ENCODE results near the gene NDC80.
"Not testable (repeated sequence)": the region's sequence is repeated elsewhere in the genome, so short reads cannot be mapped to it uniquely, and the experiment has no call there.

Gene NDC80

DNA sequence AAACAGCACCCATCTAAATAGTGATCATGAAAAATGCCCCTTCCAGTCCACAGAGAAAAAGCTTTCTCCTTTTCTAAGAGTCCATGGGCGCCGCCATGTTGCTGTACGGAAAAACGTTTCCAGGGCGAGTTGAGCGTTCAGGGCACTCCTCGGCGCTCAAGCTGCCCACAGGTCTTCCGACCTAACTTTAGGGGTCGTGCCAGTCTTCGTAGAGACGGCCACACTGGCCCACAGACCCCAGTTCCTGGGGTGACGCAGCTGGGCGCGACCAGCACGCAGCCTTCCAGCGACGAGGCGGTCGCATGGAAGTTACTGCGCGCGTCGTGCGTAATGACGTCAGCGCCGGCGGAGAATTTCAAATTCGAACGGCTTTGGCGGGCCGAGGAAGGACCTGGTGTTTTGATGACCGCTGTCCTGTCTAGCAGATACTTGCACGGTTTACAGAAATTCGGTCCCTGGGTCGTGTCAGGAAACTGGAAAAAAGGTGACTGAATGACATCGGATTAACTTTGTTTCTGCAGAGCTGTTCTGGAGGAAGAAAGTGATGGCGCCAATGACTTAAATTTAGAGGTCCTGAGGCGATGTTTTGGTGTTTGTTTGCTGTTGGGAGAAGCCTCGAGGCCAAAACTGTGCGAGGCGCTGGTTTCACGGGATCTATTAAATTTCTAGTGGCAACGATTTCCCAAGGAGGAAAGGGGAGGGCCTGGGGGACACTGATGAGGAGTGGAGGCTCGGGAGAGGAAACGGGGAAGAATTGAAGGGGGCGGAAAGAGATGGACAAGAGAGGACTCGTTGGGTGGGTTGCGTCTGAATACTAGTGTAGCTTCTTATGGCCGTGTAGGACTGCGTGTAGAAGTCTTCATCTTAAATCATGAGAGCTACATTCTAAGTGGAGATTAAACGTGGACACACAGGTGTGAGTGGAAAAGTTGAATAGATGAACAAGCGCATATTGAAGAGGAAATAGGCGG is at the start of gene NDC80, which contains the start of gene METTL4:
Gene NDC80 (plus strand): TSS at position 358 of the 971 bp plus-strand sequence. CDS start 1,429 bp downstream, outside the sequence.
Gene METTL4 (minus strand): TSS at position 306 of the 971 bp plus-strand sequence. CDS start 4,289 bp downstream, outside the sequence.
- DNase-seq: peak; percentile 83

DNA sequence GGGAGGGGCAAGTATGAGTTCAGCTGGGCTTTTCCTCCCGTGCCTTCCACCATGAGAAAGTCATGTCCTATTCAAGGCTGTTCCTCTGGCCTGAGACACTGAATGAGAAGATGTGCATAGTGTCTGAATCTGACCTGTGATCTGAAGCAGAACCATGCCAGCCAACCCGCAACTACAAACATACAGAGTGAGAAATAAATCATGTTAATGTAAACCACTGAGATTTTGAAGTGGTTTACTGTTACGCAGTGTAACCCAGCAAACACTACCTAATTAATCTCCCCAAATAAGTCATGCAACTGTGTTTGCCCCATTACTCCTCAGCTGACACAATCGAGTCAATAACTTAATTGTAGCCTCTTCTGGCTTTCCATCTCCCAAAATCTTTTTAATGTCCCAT is 49.2 kb upstream of the NDC80 start:
- DNase-seq: no peak

DNA sequence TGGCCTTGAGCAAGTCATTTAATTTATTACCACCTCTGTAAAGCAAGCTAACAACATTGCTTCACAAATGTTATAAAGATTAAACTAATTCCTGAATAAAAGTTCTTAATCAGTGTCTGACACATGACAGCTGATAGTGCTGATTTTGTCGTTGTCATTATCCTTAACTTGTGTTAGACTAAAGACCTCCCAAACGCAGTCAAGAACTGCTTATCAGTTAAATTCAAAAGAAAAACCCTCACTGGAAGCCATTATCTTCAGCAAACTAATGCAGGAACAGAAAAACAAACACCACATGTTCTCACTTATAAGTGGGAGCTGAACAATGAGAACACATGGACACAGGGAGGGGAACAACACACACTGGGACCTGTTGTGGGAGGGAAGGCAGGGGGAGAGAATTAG is 46.6 kb upstream of the NDC80 start:
- not testable (repeated sequence) for DNase-seq

DNA sequence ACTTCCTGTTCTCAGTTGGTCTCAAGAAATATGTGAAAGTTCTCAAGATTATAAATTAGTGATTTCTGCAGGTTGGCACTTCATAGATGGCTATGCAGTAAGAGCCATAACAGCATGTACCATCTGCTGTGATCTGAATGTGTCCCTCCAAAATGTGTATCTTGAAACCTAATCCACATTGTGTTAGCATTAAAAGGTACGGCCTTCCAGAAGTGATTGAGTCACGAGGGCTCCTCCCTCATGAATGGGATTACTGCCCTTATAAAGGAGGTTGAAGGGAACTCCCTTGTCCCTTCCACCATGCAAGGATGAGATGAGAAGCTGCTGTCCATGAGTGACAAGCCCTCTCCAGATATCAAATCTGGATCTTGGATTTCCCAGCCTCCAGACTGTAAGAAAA is 45.0 kb upstream of the NDC80 start:
- no peak for DNase-seq

DNA sequence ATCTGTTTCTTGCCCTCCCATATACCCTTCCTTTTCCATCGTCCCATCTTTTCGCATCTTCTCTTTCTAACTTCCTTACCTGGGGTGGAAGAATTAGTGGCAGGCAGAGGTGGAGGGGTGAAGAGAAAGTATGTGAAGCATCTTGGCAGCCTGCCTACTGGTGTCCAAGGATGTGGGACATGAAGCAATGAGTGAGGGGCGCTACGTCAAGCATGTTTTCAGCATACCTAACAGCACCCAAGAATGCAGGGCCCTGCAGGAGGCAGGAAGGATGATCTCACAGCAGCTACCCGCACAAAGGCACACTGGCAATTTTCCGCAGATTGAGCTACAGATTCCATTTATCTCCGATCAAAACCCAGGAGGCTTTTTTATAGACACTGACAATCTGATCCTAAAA is 42.2 kb upstream of the NDC80 start:
- no peak for DNase-seq

DNA sequence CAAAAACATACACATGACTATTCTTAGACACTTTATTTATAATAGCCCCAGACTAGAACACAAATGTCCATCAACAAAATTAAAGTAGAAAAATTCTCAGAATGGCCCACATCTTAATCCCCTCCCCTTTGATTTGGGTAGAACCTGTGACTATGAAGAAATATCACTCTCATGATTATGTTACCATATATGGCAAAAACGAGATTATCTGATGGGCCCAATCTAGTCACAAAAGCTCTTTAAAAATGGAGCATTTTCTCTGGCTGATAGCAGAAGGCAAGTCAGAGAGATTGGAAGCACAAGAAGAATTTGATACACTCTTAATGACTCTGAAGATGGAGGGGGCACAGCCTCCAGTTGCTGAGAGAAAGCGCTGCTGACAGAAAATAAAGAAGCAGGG is 39.6 kb upstream of the NDC80 start:
- DNase-seq: no peak

DNA sequence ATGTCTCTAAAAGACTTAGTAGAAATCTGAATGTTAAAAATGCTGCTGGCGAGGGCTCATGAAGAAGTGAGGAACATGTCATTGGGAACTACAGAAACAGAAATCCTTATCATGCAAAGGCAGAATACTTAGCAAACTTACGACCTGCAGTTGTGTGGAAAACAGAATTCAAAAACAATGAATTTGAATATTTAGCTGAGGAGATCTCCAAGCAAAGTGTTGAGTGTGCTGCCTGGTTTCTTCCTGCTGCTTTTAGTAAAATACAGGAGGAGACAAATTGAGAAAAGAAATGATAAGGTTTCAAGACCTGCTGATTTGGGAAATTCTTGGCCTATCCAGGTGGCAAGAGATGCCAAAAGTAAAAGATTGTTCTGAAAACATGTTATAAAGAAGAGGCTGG is 38.6 kb upstream of the NDC80 start:
- DNase-seq: no peak

DNA sequence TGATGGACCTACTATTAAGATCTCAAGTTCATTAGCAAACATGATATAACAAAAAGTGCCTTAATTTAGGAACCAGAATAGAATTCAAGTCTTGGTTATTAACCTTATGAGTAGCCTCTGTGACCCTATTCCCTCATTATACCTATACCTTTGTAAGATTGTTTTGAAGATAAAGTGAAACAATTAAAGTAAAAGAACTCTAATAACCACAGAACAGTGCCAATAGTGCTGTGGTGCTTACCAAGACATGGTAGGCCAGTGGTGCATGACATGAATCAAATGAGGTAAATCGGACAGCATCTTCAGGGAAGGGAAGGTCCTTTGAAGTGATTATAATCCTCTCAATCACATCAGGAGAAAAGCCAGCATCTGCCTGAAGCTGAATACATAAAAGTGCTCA is 36.5 kb upstream of the NDC80 start:
- no peak for DNase-seq

DNA sequence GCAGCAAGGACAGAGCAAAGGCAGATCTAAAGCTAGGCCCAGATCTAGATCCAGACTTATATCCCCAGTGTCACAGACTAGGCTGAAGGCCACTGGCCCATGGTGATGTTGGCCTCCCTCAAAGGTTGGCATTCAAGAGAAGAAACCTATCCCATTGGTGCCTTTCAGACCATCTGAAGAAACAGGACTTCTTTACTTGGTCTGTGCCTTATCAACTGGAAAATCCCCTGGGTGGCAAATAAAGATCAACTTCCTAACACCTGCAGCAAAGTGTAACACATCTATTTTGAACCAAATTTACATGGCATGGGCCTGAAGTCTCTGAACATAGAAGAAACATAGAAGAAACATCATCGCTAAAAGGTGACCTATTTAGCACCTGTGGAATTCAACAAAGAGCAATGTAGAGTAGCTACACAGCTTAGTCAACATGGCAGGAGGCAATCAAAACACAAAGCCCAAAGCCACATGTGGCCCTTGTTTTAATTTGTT is 35.9 kb upstream of the NDC80 start:
- no peak for DNase-seq

DNA sequence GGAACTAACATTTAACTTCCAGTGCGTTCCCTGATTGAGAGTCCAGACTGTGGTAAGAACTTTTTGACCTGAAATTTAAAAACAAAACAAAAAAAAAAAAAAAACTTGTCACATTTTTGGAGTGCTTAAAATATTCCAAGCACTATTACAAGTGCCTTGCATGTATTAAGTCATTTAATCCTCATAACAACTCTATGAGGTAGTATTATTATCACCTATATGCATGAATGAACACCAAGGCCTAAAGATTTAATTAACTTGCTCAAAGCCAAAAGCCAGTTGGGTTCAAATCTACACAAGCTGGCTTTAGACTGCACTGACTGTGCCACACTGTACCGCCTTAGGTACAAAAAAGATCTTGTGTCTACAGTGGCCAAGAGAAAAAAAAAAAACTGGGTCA is 35.3 kb upstream of the NDC80 start:
- DNase-seq: no peak

DNA sequence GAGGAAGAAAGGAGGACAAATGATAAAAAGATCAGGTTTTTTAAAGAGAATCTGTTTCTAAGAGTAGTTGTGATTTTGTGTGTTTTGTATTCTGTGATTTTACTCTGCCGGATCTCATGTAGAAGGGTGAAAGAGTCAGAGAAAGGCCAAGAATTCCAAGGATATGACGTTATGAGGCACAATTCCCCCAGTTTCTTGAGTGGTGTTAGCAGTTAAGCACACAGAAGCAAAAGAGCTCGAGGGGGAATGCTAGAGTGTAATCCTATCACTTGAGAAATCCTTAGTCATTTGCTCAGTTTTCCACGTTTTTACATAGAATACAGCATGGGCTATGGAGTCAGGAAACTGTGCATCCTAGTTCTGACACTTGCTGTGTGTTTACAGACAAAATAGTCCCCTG is 34.9 kb upstream of the NDC80 start:
- no peak for DNase-seq

DNA sequence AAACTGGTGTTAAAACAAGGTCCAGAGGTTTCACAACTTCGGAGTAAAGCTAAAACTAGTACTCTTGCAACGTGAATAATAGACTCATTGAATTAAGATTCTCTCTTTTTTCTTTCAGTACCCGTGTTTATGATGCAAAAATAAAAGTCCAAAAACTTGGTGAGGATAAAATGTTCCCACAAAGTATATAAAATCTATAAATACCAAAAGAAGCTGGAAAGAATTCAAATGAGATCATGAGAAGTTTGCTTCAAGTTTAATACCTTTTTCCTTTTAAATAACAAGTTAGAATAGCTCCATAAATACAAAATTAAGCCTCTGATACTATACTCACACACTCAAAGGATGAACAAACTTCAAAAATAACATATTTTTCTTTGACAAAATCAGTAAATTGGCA is 34.1 kb upstream of the NDC80 start:
- no peak for DNase-seq

DNA sequence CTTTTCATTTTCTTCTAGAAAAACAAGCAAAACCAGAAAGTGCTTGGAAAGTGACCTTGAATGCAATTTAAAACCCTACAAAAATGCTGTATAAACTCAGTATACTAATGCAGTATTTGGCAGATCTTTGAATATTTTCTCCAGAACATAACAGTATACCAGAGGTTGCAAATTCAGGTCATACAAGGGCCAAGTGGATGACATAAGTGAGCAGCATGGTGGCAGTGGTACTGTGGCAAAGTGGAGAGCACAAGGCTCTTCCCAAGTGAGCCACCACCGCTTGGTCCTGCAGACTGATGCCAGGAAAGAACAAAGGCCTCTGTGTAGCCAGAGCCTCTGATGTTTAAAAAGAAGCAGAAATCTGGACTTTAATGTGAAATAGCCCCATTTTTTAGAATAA is 33.1 kb upstream of the NDC80 start:
- no peak for DNase-seq

DNA sequence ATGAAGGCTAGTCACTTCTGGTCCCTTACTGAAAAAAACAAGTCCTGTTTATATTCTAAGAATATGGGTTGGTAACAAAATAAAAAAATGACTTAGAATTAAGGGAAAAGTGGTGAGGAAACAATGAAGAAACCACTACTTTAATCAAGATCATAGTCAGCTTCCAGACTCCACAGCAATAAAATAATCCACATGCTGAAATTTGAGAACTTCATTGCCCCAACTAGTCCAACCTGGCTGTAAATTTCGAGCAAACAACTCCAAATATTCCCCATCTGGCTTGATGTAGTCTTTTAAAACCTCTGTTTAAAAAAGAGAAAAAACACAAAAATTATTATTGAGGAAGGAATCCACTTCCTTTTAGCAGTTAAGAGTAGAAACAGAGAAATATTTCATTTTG is 32.5 kb upstream of the NDC80 start:
- no peak for DNase-seq

DNA sequence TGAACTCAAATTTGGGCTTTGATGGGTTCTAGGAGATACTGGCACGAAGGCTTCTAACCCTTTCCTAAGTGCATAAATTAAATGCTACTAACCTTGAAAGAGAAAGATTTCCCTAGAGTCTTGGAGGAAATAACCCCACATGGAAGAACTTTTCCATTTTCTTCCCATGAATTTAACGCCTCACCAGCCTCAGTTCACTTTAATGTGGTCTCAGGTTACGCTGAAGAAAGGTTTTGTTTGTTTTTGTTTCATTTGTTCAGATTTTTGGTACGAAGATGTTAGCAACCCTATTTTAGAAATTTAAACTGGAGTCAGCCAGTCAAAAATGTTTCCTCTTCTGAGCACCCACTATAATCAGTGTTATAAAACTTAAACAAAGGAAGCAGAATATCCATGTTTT is 30.8 kb upstream of the NDC80 start:
- DNase-seq: no peak

DNA sequence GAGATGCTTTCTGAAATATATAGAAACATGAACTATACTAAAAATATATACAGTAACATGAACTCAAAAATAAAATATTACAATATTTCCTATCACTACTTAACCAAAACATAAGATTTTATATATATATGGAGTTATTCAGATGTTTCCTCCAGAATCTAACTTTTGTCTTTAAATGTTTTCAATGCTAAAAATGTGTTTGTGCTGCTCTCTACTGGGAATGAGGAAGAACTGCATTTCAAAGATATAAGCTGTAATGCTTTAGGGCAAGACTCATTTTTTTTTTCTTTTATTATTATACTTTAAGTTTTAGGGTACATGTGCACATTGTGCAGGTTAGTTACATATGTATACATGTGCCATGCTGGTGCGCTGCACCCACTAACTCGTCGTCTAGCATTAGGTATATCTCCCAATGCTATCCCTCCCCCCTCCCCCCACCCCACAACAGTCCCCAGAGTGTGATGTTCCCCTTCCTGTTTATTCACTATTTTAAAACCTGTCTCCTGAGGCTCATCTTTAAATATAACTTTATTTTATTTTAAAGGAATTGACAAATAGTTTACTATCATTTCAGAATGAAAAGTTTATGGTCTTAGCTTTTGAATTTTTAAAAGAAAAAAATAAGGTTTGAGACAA is 29.3 kb upstream of the NDC80 start:
- not testable (repeated sequence) for DNase-seq

DNA sequence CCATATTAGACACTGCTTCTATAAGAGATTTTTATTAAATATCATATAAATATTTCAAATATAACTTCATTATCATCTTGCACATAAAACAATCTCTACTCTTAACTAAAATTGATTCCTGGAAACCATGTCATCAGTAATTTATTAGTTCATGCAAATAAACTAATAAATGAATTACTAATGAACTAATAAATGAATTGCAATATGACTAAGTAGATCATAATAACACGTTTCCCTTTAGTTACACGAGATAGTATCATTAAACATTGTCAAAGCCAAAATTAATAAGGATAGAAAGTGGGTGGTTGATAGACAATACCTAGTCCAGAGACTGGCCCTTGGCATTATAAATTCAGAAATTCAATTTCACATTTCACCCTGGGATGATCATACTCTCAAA is 26.2 kb upstream of the NDC80 start:
- no peak for DNase-seq

DNA sequence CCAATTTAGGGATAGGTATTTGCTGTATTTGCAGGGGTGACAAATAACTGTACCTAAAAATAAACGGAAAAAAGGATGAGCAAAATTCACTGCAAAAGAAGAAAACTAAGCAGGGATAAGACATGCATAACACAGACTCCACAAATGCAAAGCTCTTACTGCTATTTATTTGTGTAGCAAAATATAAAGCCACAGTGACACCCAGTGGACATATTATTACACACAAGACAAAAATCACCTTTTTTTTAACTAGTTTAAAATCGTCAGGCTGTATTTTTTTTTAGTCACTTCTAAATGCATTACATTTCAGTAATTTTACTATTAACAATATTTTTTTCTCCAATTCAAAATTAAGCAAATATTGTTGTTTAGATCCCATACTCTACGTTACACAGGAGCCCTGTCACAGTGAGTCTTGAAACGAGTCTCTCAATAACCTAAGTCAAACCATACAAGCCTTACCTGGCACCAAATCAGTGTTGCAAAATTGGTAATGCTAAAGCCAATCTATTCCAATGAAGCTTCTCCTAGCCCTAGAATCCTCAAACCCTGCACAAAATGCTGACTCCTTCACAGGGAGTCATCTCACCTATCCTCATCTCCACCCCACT is 23.8 kb upstream of the NDC80 start:
- no peak for DNase-seq

DNA sequence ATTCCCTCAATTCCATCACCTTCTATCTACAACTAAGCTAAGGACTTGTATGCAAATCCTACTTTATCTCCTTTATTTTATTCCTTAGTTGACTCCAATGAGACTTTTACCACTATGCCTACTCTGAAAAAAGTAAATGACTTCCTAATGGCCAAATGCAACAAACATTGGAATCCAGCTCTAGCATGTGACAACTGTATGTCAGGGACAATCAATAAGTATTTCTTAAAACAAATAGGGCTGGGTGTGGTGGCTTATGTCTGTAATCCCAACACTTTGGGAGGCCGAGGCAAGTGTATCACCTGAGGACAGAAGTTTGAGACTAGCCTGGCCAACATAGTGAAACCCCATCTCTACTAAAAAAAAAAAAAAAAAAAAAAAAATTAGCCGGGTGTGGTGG is 21.9 kb upstream of the NDC80 start:
- no peak for DNase-seq

DNA sequence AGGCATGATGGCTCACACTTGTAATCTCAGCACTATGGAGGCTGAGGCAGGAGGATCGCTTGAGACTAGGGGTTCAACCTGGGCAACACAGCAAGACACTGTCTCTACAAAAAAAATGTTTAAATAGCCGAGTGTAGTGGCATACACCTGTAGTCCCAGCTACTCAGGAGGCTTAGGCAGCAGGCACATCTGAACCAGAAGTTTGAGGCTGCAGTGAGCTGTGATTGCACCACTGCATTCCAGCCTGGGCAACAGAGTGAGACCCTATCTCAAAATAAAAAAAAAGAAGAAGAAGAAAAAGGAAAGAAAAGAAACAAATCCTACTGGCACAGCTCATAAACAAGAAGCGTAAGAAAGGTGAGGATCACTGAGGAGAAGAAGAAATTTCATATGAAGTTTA is 19.9 kb upstream of the NDC80 start:
- no peak for DNase-seq

DNA sequence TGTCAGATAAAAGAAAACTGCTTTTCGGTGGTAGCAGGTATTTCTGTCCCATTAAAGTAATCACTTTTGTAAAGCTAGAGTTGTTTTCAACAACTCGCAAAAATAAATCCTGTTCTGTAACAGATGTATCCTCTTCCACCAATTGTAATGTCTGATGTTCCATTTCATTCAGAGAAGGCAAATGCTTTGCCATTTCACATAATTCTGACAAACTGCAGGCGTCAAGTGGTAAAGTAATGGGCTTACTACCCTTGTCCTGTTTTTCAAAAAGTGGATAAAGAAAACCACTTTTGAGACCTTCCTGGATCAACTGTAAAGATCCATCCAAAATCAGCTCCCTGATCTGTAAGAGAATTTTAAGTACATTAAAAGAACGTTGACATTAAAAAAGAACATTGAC is 16.7 kb upstream of the NDC80 start:
- DNase-seq: no peak

DNA sequence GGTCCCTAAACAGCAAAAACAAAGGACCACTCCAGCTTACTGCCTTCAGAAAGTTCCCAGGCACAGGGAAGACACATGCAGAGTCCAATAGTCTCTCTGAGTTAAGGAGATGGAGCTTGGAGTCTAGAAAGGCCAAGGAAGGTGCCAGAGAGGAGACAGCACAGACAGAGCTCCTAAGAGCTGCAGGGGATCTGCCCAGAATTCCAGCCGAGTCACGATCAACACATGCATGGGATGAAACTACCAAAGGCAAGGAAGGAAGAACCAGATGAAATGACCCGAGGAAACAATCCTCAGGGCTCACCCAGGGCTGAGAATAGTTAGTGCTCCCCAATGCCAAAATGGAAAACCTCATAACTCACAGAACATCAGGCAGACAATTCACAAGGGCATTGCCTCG is 15.5 kb upstream of the NDC80 start:
- DNase-seq: no peak

DNA sequence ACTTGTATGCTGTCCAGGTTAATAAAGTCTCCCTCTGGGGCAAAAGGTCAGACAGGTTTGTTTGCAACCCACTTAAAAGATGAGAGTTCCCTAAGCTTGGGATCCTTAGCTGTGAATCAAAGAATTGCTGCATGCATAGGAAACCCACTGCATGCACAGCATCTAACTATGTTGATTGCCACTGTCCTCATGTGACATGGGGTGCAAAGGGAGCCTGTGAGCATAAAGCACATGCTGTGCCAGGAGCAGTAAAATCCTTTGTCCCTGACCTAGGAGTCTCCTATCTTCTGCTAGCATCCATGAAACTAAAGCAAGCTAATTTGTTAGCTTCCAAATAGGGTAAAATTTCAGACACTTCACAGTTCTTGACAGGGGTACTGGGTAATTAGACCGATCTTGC is 13.8 kb upstream of the NDC80 start:
- DNase-seq: no peak

DNA sequence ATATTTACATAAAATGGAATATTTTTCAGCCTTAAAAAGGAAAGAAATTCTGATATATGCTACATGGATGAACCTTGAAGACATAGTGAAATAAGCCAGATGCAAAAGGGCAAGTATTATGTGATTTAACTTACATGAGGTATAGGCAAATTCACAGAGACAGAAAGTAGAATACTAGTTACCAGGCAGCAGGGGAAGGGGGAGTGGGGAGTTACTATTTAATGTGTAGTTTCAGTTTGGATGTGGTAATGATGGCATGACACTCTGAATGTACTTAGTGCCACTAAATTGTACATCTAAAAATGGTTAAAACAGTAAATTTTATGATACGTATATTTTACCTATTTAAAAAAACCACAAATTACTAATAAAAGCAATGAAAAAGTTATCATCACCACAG is 12.1 kb upstream of the NDC80 start:
- DNase-seq: no peak
